Stromal cell of bone marrow (primary cell): ENCODE measurements around the gene ACAD11.
"Not testable (repeated sequence)": the region's sequence is repeated elsewhere in the genome, so short reads cannot be mapped to it uniquely, and the experiment has no call there.

Experiments
- DNase-seq: peaks from one replicate; pipeline ENCODE4 v3.0.0-alpha.2; 2012; ENCODE audit warnings: low read depth

The ACAD11 gene

DNA sequence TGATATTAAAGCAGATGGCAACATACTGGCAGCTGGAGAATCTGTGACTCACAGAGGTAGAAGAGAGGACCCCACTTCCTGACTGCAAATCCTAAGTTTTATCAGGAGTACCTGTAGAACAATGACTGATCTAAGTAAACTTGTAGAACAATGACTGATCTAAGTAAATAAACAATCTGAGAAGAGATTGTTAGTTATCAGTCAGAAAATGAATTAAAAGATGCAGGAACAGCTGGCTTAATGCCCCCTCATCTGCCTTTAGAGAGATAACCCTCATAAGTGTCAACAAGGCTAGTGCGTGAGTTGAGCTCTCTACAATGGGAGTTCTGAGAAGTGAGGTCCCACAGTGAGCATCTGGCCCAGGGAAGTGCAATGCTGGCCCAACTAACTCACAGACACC is 14.6 kb downstream of the ACAD11 start:
- no peak for DNase-seq

DNA sequence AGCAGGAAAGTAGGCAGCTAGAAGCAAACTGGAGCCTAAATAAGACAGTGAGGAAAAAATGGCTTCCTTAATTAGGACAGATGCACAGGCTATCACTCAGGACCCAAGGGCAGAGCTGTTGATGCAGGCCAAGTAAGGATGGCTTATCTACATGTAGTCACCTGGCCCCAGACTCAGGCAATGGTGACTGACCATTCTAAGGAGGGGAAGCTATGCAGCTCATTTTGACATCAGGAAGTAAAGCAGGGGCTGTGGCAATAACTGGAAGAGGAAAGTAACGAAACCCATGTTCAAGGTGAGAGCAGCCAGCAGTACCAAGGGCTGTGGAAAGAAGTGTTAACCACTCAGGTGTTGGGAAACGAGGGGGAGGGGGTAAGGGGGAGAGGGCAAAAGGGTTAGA is 16.2 kb downstream of the ACAD11 start:
- DNase-seq, result no peak

DNA sequence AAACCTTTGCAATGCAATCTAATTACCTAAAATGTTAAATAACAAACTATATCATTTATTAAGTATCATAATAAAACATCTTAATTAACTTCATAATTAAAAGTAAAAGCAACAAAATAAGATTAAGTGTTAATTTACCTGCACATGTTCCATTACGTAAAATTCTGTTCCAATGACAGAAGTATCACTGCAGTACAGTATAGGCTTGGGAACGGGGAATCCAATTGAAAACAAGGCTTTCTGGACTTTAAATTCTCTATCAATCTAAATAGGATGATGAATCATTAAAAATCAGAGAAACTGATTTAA is 17.1 kb downstream of the ACAD11 start:
- no peak for DNase-seq

DNA sequence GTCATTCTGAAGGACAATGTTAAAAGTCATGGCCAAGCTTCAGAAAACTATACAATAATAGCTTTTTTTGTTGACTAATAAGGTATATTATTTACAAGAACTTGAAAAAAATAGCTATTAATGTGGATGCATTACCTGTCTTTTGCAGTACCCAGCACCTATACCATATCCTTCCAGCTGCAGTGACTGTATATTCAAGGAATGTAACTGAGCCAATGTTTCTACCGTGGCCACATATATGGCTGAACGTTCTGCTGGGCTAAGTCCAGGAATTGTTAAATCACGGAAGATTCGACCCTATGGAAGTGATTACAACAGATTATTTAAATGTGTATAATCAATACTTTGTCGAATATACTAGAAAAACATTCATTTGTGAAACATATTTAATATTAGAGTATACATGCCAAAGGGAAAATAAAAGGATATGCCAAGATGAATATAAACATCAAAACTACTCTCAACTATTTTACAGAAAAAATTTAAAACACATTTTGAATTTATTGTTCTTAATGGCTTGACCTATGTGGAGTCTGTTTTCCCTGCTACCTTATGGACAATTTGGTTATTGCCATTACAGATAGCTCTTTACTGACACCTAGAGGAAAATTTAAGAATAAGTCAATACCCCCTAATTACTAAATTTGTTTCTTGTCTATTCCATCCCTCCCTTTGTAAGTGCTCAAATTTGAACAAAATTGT is 17.6 kb downstream of the ACAD11 start:
- no peak for DNase-seq

DNA sequence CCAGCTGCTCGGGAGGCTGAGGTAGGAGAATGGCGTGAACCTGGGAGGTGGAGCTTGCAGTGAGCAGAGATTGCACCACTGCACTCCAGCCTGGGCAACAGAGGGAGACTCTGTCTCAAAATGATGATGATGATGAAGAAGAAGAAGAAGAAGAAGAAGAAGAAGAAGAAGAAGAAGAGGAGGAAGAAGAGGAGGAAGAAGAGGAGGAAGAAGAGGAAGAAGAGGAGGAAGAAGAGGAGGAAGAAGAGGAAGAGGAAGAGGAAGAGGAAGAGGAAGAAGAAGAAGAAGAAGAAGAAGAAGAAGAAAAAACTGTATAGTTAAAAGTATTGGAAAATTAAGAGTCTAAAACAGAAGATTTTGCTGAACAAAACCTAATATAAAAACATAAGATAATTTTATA is 18.2 kb downstream of the ACAD11 start:
- not testable (repeated sequence) for DNase-seq

DNA sequence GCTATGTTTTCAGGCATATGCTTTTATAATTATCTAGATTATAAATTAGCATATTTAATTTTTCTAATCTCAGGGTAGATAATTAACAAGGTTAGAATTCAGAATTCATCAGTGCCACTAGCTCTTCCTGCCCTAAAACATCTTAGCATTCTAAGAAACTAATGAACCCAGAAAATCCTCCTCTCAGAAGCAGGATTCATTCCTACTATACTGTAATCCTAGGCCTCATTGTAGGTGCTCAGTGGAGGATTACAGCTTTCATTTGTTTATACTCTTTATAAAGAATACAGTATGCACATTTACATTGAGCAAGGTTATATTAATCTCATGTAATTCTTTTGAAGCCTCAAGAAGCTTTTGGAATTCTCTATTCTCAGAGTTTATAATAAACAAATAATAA is 20.9 kb downstream of the ACAD11 start:
- DNase-seq, result no peak

DNA sequence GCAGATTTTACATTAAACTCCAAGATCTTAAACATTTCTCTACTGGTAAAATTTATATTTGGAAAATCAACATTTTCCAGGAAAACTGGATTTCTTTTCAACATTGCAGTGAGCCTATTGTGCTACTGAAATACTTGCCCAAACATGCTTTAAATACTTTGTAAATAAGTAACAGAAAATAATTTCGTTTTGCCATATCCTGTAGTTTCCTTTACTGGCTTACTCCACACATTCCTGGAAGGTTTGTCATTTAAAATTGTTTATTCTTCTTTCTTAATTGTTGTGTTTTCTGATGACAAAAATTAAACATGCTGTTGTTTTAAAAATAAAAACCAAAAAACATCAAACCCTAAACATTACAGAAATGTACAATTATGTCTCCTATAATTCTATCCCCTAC is 22.0 kb downstream of the ACAD11 start:
- DNase-seq, result no peak

DNA sequence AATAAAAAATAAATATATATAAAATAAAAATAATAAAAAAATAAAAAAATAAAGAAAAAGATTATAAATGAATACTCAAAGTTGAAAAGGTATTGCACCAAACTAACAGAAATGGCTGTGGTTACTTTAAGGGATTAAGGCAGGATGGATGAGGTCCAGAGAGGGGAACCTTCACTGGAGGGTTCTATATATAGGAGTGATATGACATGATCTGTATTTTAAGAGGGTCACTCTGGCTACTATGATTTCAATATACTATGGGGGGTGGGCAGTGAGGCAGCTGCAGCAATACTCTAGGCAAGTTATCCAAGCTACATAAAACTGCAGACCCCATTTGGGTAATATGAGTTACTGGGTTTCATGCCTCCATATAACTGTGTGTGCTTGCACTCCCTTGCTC is 24.6 kb downstream of the ACAD11 start:
- no peak for DNase-seq

DNA sequence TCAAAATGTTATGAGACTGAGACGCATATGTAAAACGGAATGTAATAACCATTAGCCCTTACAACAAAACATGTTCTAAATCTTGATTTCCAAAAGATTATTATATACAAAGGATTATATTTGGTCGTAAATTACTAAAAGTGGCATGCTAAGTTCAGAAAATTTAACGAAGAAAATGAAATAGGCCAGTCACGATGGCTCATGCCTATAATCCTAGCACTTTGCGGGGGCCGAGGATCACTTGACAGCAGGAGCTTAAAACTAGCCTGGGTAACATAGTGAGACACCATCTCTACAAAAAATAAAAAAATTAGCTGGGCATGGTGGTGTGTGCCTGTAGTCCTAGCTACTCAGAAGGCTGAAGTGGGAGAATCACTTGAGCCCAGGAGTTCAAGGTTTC is 29.0 kb downstream of the ACAD11 start:
- DNase-seq, result no peak

DNA sequence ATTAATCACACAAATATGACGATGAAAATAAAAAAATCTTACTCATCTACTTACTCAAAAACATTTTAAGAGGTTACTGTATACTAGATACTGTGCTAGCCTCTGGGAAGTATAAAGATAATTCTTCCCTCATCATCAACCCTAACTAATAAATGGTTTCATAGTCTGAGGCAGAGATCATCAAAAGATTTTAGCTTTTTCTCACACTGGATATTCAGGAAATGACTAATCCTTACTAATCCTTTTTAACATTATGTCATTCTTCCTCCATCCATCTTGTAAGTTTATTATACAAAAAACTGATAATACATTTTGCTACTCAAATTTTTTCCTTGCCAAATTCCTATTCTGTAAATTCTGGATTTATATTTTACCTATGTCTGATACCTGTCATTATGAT is 29.7 kb downstream of the ACAD11 start:
- DNase-seq, result peak; percentile 48

DNA sequence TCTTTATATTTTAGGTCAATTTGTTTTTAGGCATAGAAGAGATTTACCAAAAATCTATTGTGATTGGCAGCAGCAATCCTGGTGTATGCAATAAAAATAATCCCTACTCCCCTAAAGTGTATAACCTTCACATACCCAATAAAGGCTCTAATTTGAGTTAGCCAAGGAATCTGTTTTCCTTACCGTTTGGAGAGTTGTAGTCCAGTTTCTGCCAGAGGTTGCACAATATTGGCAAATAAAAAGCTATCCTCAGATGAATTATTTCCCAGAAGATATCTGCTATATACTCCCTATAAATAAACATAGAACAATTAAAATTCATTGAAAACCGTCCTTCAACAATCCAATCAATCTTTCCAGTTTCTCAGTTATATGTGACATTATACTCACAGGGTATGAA is 31.5 kb downstream of the ACAD11 start:
- DNase-seq, result no peak

DNA sequence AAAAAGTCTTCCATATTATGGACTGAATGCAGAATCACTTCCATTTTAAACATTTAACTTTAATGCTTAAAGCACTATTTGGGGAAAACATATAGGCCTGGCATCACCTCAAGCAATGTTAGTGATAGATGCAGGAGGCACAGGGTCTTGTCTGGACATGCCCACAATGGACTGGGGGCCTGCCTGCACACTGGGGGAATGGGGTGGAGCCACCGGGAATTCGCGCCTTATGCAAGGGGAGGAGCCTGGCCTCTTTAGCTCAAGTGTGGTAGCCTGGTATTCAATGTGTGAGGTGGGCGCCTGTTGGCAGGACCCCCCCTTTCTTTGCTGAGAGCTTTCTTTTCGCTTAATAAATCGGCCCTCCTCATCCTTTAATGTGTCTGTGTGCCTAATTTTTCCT is 32.7 kb downstream of the ACAD11 start:
- DNase-seq, result no peak

DNA sequence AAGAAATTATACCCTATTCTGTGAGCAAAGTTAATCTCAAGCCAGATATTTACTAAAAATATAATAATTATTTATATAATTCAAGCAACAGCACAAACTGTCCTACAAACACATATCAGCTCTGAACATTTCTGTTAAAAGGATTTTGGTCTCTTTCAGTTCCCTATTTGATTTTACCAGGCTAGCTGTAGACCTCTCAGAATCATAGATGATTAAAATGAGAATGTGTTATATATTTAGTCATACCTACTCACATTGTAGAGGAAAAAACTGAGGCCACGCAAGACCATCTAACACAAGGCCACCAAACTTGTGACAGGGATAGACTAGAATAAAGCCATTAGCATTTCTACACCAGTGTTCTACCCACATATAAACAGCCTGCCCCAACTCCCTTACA is 34.0 kb downstream of the ACAD11 start:
- DNase-seq, result no peak

DNA sequence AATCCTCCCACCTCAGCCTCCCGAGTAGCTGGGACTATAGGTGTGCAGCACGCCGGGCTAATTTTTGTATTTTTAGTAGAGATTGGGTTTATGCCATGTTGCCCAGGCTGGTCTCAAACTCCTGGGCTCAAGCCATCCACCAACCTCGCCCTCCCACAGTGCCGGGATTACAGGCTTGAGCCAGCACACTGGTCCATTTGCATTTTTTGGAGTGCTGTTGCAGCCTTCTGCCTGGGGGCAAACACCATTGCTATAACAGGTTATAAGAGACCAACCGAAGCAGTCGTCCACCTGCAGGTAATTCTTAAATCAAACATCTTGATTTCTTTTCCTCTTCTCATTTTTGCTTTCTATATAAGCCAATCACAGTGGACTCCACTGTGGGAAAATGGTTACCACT is 34.8 kb downstream of the ACAD11 start:
- DNase-seq, result no peak

DNA sequence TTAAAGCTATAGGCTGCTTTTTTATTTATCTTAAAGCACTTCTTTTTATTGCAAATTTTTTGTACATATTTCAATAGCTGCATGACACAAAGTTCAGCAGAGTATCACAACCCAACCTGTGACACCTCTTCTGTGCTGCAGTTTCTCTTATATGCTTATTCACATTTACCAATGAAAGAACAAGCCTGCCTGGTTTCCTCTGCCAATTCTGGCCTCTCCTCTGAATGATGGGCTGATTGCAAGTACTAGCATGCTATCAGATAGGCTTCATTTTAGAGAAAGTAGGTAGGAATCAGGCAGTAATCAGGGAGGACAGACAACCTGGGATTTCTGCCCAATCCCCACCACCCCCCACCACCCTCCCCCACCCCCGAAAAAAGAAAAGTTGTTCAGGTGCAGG is 36.0 kb downstream of the ACAD11 start:
- no peak for DNase-seq

DNA sequence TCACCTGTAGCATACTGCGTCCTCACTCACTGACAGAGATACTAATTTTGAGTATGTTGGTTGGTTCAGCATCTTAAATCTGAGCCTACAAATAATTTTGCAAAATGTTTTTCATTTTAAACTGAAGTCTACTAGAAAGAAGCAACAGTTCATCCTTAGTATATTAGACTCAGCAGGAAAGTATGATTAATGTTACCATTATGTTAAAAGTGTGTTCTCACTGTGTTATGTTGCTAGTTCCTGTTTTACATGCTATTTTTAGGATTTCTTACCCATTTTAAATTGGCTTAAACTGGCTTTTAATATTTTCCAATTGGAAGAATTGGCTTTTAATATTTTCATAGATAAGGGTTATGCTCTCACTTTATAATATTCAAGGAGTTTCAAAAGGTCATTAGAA is 36.8 kb downstream of the ACAD11 start:
- DNase-seq, result no peak

DNA sequence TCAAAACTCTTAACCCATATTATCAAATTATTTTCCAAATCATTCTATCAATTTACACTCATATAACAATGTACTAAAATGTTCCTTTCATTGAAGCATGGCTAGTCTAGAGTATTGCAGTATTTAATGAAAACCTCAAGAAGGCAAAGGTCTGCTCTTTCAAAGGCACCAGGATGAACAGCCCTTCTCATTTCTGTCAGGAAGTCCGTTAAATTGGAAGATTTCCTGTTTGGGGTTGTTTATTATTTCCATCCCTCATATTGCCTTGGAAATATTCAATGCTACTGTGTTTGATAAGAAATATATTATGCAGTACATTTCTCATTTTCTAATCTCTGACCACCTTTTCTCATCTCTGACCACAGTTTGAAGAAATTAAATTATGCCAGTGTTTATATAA is 37.5 kb downstream of the ACAD11 start:
- no peak for DNase-seq

DNA sequence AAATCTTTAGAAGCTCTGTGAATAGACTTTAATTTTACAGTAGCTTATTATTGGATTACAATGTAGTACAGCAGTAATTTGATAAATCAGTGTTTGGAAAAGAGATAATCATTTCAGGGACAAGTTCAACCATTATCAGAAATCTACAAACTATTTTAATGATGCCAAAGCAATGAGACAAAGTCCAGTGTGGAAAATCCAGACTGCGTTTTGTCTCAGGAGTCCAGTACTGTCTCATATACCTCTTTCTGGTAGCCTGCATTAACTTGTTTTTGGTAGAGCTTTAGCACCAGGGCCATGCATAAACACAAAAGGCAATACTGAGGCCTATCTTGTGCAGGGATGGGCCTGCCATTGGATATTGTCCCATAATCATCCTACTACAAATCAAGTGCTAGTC is 42.8 kb downstream of the ACAD11 start:
- DNase-seq, result no peak

DNA sequence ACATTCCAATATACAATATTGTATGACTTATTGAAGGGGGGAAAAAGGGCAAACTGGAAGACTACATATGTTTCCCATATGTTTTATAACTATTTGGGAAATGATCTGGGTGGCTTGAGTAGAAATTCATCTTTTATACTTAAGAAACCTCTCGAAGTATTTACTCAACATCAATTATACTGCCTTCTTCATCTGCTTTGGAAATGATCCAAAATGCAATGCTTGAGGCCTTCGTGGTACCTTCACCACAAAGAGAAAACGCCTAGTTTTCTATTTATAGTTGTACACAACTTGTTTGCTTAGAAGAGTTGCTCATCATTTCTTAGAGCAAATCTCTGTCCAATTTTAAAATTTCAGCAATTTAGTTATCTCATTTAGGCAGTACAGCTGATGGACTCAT is 43.7 kb downstream of the ACAD11 start:
- no peak for DNase-seq

DNA sequence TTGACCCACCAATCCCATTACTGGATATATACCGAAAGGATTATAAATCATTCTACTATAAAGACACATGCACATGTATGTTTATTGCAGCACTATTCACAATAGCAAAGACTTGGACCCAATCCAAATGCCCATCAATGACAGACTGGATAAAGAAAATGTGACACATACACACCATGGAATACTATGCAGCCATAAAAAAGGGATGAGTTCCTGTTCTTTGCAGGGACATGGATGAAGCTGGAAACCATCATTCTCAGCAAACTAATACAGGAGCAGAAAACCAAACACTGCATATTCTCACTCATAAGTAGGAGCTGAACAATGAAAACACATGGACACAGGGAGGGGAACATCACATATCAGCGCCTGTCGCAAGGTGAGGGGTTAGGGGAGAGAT is 44.3 kb downstream of the ACAD11 start:
- not testable (repeated sequence) for DNase-seq

DNA sequence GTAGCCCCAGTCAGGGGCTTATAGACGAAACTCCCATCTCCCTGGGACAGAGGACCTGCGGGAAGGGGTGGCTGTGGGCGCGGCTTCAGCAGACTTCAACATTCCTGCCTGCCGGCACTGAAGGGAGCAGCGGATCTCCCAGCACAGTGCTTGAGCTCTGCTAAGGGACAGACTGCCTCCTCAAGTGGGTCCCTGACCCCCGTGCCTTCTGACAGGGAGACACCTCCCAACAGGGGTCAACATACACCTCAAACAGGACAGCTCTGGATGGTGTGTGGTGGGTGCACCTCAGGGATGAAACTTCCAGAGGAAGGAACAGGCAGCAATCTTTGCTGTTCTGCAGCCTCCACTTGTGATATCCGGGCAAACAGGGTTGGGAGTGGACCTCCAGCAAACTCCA is 53.0 kb downstream of the ACAD11 start:
- not testable (repeated sequence) for DNase-seq

DNA sequence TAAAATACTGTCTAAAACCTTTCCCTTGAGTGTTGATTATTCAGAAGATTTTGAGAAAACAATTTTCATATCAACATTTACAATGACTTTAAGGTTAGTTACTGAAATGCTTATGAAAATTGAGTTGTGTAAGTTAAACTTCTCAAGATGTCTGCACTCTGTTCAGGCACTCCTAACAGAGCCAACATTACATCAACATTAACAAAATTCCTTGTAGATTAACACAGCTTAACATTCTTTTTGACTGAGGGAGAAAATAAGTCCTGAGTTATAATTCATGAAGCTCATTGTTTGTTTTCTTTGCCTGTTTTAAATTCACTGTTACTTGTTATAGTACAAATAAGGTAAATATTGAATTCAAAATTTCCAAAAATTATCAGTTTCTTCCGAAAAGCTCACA is 53.5 kb downstream of the ACAD11 start:
- DNase-seq, result no peak

DNA sequence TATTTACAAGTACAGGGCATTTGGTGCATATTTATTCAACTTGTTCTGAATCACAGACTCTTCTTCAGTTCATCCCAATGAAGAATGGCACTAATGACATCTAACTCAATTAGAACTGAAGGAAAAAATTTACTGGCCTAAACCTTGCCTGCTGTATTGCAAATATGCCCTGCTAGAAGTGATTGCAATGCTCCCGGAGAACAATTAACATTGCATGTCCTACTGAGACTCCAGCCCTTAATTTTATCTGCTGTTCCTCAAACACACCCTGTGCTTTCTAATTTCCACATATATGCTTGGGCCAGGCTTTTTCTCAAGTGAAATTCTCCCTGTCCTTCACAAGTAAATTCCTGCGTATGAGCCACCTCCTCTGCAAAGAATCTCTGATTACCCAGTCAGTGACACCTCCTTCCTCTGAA is 54.2 kb downstream of the ACAD11 start:
- no peak for DNase-seq

DNA sequence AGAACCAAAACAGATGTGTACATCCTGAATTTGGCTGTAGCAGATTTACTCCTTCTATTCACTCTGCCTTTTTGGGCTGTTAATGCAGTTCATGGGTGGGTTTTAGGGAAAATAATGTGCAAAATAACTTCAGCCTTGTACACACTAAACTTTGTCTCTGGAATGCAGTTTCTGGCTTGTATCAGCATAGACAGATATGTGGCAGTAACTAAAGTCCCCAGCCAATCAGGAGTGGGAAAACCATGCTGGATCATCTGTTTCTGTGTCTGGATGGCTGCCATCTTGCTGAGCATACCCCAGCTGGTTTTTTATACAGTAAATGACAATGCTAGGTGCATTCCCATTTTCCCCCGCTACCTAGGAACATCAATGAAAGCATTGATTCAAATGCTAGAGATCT is 59.0 kb downstream of the ACAD11 start:
- DNase-seq, result not testable (repeated sequence)

DNA sequence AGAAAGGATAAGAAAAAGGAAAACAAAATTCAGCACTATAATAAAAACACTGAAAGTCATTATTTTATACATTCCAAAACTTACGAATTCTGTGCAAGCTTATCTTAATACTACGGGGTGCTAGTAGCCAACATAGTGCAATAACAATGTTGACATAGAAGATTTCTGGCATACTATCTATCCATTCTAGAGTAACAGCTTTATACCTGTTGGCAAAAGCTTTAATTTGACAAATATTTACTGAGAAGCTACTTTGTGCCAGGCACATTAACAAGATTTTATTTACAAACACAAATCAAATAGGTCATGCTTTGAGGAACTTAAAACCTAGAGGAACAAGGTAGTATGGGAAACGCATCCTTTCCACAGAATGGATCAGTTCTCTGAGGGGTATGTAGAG is 61.4 kb downstream of the ACAD11 start:
- DNase-seq, result no peak
